NCI-H1694 treated with DMSO at 0.1 percent for 48 hours (cell line): Measurements from ENCODE around the gene SULT4A1.

Experiments used
- DNase-seq: peaks from one replicate; lab custom pipeline; 2025; lab: John Stamatoyannopoulos, UW

SULT4A1 gene

GRCh38 chr22:43802897-43803495, 59.3 kb downstream of the SULT4A1 start:
- no peak for DNase-seq

GRCh38 chr22:43800970-43801369, 61.3 kb downstream of the SULT4A1 start:
- DNase-seq = no peak

- no peak for DNase-seq
Observed at GRCh38 chr22:43798492-43798891, 63.8 kb downstream of the SULT4A1 start.

DNA sequence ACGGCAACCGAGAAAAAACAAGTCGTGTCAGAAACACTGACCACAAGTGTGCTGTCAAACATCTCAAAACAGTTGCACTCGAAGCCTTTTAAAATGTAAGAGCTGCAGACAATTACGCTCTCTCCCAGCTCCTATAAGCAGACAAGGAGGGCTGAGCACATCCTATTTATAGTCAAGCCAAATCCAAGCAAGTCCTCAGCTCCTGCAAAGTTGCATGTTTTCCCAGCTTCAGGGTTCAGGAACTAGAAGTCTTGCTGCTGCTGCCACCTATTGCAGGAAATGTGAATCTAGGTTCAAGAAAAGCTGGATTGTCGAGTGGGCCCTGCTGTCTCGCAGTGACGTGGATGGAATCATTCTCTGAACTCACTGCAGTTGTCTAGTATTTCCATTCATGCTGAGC, 65.7 kb downstream of the SULT4A1 start:
- DNase-seq = peak; percentile 58

DNA sequence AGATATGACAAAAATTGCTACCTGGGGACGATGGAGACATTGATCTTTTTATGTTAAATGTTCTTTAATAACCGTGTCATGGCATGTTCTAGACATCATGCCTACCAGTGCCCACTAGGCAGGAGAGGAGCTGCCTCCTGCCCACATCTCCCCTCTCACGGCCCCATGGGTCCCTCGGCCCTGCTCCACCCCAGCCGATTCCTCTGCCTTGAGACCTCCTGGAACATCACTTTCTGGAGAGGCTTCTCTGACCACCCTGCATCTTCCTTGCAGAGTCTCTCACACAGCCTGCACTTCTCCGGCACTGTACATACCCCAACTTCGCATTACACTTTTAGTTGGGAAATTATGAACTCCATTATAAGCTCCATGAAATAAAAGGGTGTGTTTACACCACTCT, 67.0 kb downstream of the SULT4A1 start:
- no peak for DNase-seq

GRCh38 chr22:43792905-43793304, 69.4 kb downstream of the SULT4A1 start:
- DNase-seq = no peak

- peak; percentile 11 for DNase-seq
Observed at GRCh38 chr22:43789452-43789851, 72.9 kb downstream of the SULT4A1 start.

- no peak for DNase-seq
Observed at GRCh38 chr22:43783777-43784176, 78.5 kb downstream of the SULT4A1 start.

DNA sequence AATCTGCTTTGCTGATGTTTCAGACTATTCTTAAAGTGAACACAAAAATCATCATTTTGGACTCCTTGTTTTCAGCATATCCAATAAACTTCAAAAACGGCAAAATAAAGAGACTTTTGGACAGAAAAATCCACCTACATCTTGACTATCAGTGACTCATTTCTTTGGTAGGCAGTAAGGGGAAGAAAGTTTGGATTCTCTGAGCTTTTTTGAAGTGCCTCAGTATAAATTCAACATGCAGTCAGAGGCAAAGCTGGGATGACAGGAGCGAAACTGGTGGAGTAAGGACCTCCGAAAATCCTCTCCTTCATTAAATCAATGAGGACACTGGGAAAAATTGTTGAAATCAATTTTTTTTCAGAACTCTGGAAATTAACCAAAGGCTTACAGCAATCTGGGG, 79.9 kb downstream of the SULT4A1 start:
- no peak for DNase-seq

DNA sequence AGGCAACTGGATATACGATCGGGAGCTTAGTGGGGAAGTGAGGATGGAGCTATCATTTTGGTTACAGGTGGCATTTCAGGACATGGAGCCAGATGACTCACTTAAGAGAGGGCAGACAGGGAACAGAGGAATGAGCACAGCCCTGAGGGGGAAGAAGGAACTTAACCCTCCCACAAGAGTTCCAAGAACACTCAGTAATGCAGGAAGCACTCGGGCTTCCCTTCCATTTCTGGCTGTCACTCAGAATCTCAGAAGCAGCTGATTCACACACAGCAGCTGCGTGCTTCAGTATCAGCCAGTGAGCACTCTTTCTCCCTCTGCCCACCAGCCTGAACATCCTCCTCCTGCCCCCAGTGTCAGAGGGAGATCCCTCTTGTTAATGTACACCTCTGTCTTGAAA, 85.0 kb downstream of the SULT4A1 start:
- DNase-seq = no peak

DNA sequence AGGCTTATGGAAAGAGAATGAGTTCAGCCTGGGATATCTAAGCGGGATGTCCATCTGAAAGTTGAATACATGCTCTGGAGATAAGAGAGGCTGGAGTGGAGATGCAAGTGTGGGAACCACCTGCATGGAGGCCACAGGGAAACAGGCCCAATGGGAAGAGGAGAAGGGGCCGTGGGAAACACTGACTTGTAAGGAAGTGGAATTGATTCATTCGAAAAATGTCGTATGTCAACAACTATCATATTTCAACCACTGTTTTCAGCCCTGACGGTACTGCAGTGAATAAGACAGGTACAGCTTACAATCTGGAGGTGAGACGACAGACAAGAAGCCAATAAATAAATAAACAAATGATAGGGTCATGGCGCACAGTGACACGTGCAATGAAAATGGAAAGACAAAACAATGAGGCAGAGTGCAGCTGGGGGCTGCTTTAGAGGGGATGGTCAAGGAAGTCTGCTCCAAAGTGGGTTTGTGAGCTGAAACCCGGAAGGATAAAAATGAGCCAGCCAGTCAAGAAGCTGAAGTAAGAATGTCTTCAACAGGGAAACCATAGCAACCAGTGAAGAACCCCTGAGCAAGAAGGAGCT, 86.1 kb downstream of the SULT4A1 start:
- no peak for DNase-seq
